G401.6 (cell line): ENCODE measurements around the gene PTPN12.

Source experiments
- FAIRE-seq: peaks from 2 replicates; lab custom pipeline; 2012; peaks lifted over from hg19 to GRCh38; lab: Jason Lieb, UNC

Gene PTPN12

DNA sequence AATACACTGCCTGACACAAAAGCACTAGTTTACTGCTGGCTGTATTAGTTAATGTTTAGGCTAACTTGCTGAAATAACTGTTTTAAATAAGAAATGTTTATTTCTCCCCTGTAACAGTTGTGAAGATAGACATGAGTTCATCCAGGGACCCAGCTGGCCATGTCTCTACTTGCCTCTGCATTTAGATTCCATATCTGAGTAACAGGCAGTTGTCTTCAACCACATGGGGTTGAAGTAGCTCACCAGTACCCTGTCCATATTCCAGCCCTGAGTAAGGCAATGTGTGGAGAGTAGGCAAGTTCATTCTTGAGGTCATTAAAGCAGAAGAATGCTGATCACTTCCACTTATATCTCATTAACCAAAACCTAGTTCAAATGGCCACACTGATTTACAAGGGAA, 128.1 kb downstream of the PTPN12 start:
- no peak for FAIRE-seq

- no peak for FAIRE-seq
Observed at GRCh38 chr7:77667459-77668086, 130.5 kb downstream of the PTPN12 start.

DNA sequence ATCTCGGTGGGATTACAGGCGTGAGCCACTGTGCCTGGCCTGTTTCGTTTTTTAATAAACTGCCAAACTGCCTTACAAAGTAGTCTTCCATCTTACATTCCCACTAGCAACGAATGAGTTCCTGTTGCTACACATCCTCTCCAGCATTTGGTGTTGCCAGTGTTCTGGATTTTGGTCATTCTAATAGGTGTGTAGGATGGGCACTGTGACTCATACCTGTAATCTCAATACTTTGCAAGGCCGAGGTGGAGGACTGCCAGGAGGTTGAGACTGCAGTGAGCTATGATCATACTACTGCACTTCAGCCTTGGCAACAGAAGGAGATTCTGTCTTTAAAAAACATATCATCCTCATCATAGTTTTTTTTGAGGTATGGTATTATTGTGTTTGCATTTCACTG, 137.8 kb downstream of the PTPN12 start:
- no peak for FAIRE-seq

DNA sequence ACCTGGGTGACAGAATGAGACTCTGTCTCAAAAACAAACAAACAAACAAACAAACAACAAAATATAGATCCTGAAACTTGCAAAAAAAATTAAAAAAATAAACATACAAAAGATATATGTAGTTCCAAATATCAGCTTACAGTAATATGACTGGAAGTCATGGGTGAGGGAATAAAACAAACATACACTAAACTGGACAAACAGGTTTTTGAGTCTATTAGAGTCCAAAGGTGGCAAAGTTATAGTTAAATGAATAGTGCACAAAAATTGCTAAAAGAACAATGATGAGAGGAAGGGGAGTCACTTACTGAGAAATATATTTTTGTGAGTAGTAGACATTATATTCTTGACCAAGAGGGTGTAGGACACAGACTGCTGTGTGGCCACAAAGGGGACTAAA, 142.5 kb downstream of the PTPN12 start:
- no peak for FAIRE-seq

DNA sequence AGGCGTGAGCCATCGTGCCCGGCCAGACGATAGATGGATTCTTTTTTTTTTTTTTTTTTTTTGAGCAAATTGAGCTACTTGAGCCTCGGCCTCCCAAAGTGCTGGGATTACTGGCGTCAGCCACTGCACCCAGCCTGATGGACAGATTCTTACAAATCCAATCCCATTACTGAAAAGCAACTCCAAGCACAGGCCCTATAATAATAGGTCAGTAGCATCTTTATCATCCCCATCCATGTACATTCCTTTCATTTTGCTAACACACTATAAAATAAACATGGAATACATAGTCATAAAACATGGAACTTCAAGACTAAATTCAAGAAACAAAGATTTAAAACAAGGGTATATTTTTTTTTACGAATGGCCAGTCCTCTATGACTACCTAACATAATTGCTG, 143.2 kb downstream of the PTPN12 start:
- no peak for FAIRE-seq

DNA sequence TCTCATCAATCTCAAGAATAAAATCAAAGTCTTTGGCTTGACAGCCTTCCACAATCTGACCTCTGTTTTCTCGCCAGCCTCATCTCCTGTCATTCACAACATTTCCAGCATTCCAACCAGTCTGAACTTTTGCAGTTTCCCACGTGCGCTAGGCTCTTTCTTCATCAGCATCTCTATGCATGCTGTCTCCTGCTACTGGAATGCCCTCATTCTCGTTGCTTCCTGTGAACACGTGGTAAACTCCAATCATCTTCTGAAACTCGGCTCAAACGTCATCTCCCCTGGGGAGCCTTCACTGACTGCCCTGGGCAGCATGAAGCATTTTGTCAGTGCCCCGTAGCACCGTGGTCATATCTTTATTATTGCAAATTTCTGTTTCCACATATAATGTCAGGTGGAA, 146.9 kb downstream of the PTPN12 start:
- no peak for FAIRE-seq

DNA sequence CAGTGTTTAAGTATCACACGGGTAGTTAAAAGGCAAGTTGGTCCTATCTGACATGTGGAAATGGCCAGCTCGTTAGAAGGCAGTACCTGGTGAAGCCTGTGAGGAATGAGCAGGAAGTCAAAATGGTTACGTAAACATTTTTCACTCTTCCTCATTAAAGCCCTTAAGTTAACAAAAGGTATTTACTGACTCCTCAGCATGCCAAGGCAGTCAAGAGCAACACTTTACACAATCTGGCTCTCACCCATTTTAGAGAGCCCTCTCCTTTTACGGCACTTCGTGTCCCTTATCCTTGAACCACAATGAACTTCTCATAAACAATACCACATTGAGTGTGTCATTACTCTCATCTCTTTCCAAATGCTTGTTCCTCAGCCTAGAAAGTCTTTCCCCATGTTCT, 148.1 kb downstream of the PTPN12 start:
- no peak for FAIRE-seq

DNA sequence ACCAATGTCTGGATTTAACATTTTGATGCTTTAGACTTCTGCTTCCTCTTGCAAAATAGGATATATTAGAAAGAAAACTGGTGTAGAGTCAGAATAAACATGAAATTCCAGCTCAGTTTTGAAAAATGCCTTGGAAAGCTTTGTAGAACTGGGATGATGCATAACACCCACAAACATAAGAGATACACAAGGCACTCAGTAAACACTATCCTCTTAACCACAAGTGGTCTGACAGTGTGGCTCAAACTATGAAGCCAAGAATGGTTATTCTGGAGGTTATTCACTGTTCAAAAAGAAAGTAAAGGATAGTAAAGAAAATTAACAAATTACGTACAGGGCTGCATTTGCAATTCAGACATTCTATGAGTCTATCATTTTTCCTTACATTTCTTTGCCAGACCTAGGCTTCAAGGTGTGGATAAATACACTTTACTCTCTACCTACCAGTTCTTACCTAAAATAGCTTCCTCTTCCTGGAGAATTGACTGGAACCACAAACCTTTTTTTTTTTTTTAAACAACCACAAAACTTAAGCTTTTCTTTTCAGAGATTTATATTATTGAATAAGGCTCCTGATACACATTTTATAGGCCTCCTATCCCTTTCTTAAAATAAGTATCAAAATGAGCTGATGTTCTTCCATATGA, 150.1 kb downstream of the PTPN12 start:
- no peak for FAIRE-seq

DNA sequence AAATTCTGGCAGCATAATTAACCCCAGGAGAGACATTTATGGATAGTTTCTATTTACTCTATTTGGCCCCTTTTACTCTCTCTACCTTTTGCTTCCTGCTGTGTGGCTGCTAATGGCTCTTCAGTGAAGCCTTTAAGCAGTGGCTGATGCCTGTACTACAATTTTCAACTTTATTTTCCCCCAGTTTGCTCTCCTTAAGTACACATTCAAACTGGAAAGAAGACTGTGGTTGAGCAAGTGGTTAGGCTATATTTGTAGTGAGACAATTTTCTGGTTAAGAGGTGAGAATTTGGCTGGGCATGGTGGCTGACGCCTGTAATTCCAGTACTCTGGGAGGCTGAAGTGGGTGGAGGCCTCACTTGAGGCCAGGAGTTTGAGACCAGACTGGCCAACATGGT, 150.7 kb downstream of the PTPN12 start:
- FAIRE-seq = no peak
